ENCODE data around the gene YOD1. TPM values are rescaled to one million over a fixed set of nuclear protein-coding genes. Genes with fewer than 3 reads are reported as not detected.

YOD1 gene
- polyA plus RNA-seq, 1 donor from 2014 or later = 9.3 TPM

DNA sequence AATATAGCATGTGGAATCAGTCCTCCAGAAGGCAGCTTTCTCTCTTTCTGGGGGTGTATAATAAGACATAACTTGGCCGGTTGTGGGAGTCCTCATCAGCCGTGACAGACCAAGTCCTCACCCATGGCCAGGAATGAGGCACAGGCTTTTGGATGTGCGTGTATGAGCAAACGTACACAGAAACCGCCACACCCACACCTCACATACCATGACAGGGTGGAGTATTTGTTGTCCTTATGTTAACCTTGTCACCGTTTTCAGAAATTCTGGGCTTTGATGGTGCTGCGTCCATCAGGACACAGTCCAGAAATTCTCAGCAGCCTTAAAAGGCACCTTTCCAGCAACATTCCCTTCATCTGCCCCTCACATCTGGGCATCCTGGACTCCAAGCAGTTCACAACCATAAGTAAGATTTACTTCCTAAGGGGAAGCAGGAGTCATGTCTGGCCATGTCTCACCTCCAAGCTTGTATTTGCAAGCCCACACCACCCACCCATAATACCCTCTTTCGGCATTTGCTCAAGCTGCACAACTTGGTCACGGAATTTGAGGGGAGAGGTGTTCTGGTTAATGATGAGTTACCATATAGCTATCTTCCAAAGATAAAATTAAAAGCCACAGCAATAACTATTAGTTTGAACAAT, 30.8 kb downstream of the YOD1 start:
- Histone ChIP-seq H3K27me3 (ENCODE audit: insufficient read depth, low read depth, low read length) (no peaks in the 10 kb centered on the region), H3K9me3 (ENCODE audit: low read length) (no peaks in the 10 kb centered on the region), H3K4me3 (ENCODE audit: low read length) (no peak overlapping the region), H3K4me2 (ENCODE audit: low read length) (no peak overlapping the region), H3K27ac (ENCODE audit: low read length) (no peak overlapping the region), H3F3A (ENCODE audit: insufficient read depth, low read length, poor library complexity, severe bottlenecking) (no peaks in the 10 kb centered on the region), H3K9ac (ENCODE audit: low read length) (no peak overlapping the region), H3K79me2 (replicated peaks; ENCODE audit: insufficient read depth, low read length) (no peaks in the 10 kb centered on the region), H3K9me2 (ENCODE audit: insufficient read depth, low read length) (no peaks in the 10 kb centered on the region), H4K20me1 (ENCODE audit: insufficient read depth) (no peaks in the 10 kb centered on the region), H3K36me3 (ENCODE audit: insufficient read depth, low read length) (no peaks in the 10 kb centered on the region), H2AFZ (ENCODE audit: low read depth, low read length) (no peak overlapping the region)
- TF ChIP-seq EZH2 (IDR thresholded peaks at IDR 0.05; ENCODE audit: borderline replicate concordance, insufficient read depth, low read length, poor library complexity, severe bottlenecking) (no peak), SMC3 (conservative IDR thresholded peaks at IDR 0.05; ENCODE audit: poor library complexity) (no peak)

DNA sequence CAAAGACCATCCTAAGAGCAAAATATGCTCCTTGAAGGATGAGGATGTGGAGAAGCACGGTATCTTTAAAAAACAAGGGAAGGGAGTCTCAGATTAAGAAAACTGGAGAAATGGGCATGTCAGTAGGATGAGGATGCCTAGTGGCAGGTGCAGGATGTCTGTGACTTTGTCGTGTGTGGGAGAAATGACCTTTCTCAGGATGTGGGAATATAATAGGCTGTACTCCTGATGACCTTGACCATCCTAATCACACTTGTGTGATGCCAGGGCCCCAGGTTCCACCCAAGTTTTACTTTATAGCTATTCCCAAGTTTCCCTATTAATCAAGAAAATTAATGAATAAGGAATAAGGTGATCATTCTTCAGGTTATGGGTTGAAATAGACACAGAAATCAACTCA, 31.3 kb downstream of the YOD1 start:
- Histone ChIP-seq H4K20me1 (ENCODE audit: insufficient read depth) (no peaks in the 10 kb centered on the region), H3K9ac (ENCODE audit: low read length) (no peak overlapping the region), H3K4me2 (ENCODE audit: low read length) (no peak overlapping the region), H3F3A (ENCODE audit: insufficient read depth, low read length, poor library complexity, severe bottlenecking) (no peaks in the 10 kb centered on the region), H2AFZ (ENCODE audit: low read depth, low read length) (no peak overlapping the region), H3K4me3 (ENCODE audit: low read length) (no peak overlapping the region), H3K79me2 (replicated peaks; ENCODE audit: insufficient read depth, low read length) (no peaks in the 10 kb centered on the region), H3K9me2 (ENCODE audit: insufficient read depth, low read length) (no peaks in the 10 kb centered on the region), H3K27ac (ENCODE audit: low read length) (no peak overlapping the region), H3K9me3 (ENCODE audit: low read length) (no peaks in the 10 kb centered on the region), H3K27me3 (ENCODE audit: insufficient read depth, low read depth, low read length) (no peaks in the 10 kb centered on the region), H3K36me3 (ENCODE audit: insufficient read depth, low read length) (no peaks in the 10 kb centered on the region)
- no peak for TF ChIP-seq POLR2AphosphoS5 (IDR thresholded peaks at IDR 0.05)
- no peak for TF ChIP-seq RAD21 (conservative IDR thresholded peaks at IDR 0.05)
- TF ChIP-seq, protein P1, sequence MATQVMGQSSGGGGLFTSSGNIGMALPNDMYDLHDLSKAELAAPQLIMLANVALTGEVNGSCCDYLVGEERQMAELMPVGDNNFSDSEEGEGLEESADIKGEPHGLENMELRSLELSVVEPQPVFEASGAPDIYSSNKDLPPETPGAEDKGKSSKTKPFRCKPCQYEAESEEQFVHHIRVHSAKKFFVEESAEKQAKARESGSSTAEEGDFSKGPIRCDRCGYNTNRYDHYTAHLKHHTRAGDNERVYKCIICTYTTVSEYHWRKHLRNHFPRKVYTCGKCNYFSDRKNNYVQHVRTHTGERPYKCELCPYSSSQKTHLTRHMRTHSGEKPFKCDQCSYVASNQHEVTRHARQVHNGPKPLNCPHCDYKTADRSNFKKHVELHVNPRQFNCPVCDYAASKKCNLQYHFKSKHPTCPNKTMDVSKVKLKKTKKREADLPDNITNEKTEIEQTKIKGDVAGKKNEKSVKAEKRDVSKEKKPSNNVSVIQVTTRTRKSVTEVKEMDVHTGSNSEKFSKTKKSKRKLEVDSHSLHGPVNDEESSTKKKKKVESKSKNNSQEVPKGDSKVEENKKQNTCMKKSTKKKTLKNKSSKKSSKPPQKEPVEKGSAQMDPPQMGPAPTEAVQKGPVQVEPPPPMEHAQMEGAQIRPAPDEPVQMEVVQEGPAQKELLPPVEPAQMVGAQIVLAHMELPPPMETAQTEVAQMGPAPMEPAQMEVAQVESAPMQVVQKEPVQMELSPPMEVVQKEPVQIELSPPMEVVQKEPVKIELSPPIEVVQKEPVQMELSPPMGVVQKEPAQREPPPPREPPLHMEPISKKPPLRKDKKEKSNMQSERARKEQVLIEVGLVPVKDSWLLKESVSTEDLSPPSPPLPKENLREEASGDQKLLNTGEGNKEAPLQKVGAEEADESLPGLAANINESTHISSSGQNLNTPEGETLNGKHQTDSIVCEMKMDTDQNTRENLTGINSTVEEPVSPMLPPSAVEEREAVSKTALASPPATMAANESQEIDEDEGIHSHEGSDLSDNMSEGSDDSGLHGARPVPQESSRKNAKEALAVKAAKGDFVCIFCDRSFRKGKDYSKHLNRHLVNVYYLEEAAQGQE (IDR thresholded peaks at IDR 0.05; ENCODE audit: borderline replicate concordance) = no peak
- TF ChIP-seq EZH2 (IDR thresholded peaks at IDR 0.05; ENCODE audit: borderline replicate concordance, insufficient read depth, low read length, poor library complexity, severe bottlenecking) = no peak

DNA sequence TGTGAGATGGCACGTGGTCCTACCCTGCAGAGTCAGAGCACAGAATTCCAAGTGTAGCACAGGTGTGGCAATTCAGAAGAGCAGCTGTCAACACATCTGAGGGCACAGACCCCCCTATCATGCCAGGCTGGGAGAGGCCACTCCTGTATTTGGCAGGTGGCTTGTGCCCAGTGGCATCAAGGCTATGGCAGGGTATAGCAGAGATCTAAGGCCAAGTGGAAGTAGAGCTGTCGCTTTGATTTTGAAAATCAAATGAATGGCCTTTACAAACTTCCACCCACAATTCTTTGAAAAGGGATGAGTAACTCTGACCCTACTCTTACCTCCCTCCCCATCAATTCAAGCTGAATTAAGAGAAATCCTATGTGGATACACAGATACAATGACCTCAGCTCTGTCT, 31.8 kb downstream of the YOD1 start:
- no peaks in the 10 kb centered on the region for H3K79me2 ChIP-seq (replicated peaks; ENCODE audit: insufficient read depth, low read length)
- TF ChIP-seq POLR2AphosphoS5 (IDR thresholded peaks at IDR 0.05) (no peak), EZH2 (IDR thresholded peaks at IDR 0.05; ENCODE audit: borderline replicate concordance, insufficient read depth, low read length, poor library complexity, severe bottlenecking) (no peak), MXI1 (conservative IDR thresholded peaks at IDR 0.05; ENCODE audit: poor library complexity, severe bottlenecking) (no peak), TAF1 (IDR thresholded peaks at IDR 0.05; ENCODE audit: low read depth) (no peak), EP300 (conservative IDR thresholded peaks at IDR 0.05; ENCODE audit: poor library complexity, severe bottlenecking) (no peak), SMC3 (conservative IDR thresholded peaks at IDR 0.05; ENCODE audit: poor library complexity) (no peak), RAD21 (conservative IDR thresholded peaks at IDR 0.05) (no peak)
- TF ChIP-seq, protein P2, sequence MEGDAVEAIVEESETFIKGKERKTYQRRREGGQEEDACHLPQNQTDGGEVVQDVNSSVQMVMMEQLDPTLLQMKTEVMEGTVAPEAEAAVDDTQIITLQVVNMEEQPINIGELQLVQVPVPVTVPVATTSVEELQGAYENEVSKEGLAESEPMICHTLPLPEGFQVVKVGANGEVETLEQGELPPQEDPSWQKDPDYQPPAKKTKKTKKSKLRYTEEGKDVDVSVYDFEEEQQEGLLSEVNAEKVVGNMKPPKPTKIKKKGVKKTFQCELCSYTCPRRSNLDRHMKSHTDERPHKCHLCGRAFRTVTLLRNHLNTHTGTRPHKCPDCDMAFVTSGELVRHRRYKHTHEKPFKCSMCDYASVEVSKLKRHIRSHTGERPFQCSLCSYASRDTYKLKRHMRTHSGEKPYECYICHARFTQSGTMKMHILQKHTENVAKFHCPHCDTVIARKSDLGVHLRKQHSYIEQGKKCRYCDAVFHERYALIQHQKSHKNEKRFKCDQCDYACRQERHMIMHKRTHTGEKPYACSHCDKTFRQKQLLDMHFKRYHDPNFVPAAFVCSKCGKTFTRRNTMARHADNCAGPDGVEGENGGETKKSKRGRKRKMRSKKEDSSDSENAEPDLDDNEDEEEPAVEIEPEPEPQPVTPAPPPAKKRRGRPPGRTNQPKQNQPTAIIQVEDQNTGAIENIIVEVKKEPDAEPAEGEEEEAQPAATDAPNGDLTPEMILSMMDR (IDR thresholded peaks at IDR 0.05; ENCODE audit: poor library complexity, severe bottlenecking) = no peak
- TF ChIP-seq, protein P1 (IDR thresholded peaks at IDR 0.05; ENCODE audit: borderline replicate concordance) = no peak

More for the DNA sequence above, 31.8 kb downstream of the YOD1 start:
- Histone ChIP-seq H3K9me2 (ENCODE audit: insufficient read depth, low read length) (no peaks in the 10 kb centered on the region), H3K9ac (ENCODE audit: low read length) (no peak overlapping the region), H3K36me3 (ENCODE audit: insufficient read depth, low read length) (no peaks in the 10 kb centered on the region), H3K9me3 (ENCODE audit: low read length) (no peaks in the 10 kb centered on the region), H3F3A (ENCODE audit: insufficient read depth, low read length, poor library complexity, severe bottlenecking) (no peaks in the 10 kb centered on the region), H2AFZ (ENCODE audit: low read depth, low read length) (no peak overlapping the region), H4K20me1 (ENCODE audit: insufficient read depth) (no peaks in the 10 kb centered on the region), H3K4me3 (ENCODE audit: low read length) (no peak overlapping the region), H3K4me2 (ENCODE audit: low read length) (no peak overlapping the region), H3K27me3 (ENCODE audit: insufficient read depth, low read depth, low read length) (no peaks in the 10 kb centered on the region), H3K27ac (ENCODE audit: low read length) (no peak overlapping the region)

Measured in neural cell (in vitro differentiated cells).